Stimulated activated CD8-positive, alpha-beta memory T cell treated with anti-CD3 and anti-CD28 coated beads, Interleukin-15, amount 100 ng/mL, for 1 hour (primary cell): ENCODE data around the gene KCNE1.
"Not testable (repeated sequence)": the region's sequence is repeated elsewhere in the genome, so short reads cannot be mapped to it uniquely, and the experiment has no call there.

ENCODE experiments used
- DNase-seq: peaks from one replicate; pipeline ENCODE4 v3.0.0-alpha.2; 2020; ENCODE audit warnings: low read depth

Gene KCNE1

DNA sequence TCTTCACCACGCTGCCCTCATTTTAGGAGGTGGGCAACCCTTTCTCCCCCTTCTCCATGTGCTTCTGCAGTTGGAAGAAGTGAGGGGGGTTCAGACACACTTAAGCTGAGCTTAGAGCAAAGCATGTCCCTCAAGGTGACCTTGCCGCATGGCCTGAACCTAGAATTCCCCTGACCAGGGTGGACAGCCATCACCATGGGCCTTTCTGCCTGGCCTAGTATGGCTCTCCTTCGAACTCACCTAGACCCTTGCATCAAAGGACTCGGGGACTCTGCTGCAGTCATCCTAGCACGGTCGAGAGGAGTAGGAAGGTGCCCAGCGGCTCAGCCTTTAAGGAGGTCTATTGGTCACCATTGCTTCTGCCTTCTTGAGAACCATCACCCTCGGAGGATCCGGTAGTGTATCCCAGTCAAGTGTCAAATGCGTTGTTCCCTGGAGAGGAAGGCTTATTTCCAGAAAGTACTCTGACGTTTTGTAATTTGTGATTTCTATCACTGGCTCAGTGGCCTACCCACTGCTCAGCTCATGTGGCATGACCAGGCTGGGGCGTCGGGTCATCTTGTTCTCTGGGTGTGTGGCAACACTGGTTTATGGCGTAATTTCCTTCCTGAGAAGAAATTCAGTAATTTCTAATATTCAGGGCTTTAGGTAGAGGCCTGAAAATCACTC is at the start of gene KCNE1:
Gene KCNE1 (minus strand): TSS at position 424 of the 669 bp plus-strand sequence. CDS start 62,576 bp downstream, outside the sequence.
- no peak for DNase-seq

DNA sequence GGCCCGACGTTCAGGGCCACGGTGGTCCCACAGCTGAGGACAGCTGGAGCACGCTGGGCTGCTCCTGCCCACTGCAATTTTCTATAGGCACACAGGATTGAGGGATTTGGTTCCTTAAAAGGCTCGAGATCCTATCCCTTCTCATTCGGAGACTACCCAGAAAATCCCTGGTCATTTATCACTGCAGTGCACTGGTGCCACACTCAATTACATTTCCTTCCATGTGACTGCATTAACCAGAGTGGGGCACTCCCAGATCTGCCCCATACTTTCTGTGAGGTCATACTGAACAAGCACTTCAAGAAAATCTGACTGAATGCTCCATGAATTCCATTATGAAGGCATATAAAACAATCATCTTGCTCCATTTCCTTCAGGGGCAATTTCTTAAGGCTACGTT is 49.8 kb upstream of the KCNE1 start:
- no peak for DNase-seq

DNA sequence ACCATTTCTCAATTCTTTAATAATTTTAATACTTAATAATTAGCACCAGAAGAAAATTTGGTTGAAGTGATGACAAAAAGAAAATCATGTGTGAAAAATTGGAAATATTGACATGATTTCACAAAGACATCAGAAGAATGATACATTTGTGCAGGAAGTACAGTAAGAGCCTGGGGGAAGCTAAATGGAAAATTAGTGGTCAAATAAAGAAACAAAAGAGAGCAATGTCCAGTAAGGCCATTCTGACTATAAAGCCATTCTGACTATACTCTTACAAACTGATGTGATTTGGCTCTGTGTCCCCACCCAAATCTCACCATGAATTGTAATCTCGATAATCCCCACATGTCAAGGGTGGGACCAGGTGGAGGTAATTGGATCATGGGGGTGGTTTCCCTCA is 48.6 kb upstream of the KCNE1 start:
- no peak for DNase-seq

GRCh38 chr21:34560021-34560420 is 48.0 kb upstream of the KCNE1 start:
- DNase-seq: no peak

GRCh38 chr21:34559089-34559631 is 47.1 kb upstream of the KCNE1 start:
- DNase-seq: no peak

DNA sequence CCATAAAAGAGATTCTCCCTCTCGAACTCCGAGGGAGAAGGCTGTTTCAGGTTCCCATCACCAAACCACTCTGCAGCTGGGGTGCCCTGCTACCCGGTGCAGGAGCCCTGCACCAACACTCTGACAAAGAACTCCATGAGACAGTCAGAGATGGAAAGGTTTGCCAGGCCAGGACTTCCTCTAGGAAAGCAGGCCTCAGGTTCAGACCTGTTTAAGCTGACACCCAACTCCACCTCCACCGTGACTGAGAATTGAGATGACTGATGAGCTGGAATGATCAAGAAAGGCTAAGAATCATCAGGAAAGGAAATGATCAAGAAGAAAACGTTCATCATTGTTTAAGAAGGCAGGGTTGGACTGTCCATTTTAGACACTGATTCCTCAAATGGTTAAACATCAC is 46.2 kb upstream of the KCNE1 start:
- DNase-seq: no peak

GRCh38 chr21:34557261-34557660 is 45.3 kb upstream of the KCNE1 start:
- no peak for DNase-seq

GRCh38 chr21:34554670-34555069 is 42.7 kb upstream of the KCNE1 start:
- not testable (repeated sequence) for DNase-seq

DNA sequence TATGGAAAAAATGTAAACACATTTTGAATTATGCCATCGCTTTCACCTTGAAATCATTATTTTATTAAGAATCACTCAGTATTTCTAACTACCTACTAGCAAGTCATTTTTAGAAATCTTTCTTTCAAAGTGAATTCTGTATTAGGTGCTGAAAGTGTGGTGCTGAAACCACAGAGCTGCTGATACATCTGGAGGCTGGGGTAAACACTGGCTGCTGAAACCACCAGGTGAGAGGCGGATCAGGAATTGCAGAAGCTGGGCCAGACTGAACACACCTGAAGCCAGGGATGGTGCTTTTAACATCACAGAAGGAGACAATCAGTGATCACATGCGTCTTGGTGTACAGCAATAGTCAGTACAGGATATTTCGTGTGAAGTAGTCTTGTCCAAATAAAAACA is 42.2 kb upstream of the KCNE1 start:
- DNase-seq: no peak

- no peak for DNase-seq
Observed at GRCh38 chr21:34553151-34553952, 41.3 kb upstream of the KCNE1 start.

- DNase-seq: no peak
Observed at GRCh38 chr21:34552360-34553098, 40.5 kb upstream of the KCNE1 start.

DNA sequence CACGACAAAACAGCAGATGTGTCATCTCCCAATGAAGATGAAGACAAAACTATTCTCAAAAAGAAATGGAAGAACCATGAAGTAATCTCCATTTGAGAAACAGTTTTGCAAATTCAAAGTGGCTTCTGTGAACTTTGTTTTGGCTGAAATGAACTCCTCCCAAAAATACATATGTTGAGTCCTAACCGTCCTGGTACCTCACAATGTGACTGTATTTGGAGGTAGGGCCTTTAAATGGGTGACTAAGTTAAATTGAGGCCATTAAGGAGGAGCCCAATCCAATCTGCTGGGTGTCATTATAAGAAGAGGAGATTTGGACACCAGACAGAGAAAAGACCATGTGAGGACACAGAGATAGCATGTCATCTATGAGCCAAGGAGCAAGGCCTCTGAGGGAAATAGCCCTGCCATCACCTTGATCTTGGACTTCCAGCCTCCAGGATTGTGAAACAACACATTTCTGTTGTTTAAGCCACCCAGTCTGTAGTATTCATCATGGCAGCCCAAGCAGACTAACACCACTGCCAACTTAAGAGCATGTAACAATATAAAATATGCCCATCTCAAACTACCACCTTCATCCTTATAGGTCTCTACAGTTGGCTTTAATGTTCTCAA is 38.3 kb upstream of the KCNE1 start:
- no peak for DNase-seq

GRCh38 chr21:34548781-34549376 is 36.9 kb upstream of the KCNE1 start:
- no peak for DNase-seq

DNA sequence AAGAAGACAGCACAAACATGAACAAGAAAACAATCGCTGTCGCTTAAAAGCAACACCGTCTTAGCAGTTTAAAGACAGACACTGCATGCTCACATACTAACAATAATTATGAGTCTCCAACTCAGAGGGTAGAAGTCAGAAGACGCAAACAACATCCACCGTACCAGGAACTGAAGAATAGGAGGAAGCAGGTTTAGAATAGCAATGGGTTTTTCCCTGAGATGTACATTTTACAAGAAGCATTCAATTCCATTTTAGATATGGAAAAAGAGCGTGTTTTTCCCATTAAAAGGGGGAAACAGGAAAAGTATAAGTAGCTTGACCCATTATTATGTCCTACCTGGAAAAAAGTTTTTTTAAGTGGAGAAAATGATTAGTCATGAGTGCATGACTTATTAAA is 34.5 kb upstream of the KCNE1 start:
- no peak for DNase-seq

GRCh38 chr21:34545079-34545884 is 33.3 kb upstream of the KCNE1 start:
- DNase-seq: no peak

GRCh38 chr21:34544032-34544496 is 32.1 kb upstream of the KCNE1 start:
- DNase-seq: no peak

DNA sequence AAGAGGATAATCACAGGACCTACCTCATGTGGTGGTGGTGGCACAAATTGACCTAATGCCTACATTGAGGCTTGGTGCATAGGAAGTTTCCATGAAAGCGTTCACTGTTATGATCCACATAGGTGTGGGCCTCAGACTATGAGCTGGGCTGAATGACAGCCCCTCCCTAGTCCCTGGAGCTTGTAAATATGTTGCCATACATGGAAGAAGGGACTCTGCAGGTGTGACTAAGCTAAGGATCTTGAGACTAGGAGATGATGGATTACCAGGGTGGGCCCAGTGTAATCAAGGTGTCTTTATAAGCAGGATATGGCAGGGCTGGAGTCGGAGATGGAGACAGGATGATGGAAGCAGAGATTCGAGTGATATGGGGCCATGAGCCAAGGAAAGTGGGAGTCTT is 31.0 kb upstream of the KCNE1 start:
- no peak for DNase-seq

GRCh38 chr21:34540206-34540605 is 28.2 kb upstream of the KCNE1 start:
- DNase-seq: no peak

GRCh38 chr21:34537838-34538237 is 25.8 kb upstream of the KCNE1 start:
- no peak for DNase-seq

DNA sequence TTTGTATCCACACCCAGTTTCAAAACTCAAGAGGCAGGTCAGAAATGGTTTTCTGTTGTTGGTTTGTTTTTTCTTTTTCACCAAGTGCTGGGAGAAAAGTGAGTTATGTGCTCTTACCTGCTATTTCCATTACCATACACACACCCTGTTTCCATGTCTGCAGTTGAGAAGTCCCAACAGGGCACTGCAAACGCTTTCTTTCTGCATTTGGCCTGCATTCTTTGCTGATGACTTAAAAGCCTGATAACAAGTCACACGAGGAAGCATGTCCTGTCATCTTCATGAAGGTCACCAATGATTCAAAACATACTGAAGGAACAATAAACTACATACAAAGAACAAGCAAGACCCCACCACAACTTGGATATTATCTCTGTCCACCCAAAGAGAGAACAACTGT is 24.8 kb upstream of the KCNE1 start:
- DNase-seq: no peak

DNA sequence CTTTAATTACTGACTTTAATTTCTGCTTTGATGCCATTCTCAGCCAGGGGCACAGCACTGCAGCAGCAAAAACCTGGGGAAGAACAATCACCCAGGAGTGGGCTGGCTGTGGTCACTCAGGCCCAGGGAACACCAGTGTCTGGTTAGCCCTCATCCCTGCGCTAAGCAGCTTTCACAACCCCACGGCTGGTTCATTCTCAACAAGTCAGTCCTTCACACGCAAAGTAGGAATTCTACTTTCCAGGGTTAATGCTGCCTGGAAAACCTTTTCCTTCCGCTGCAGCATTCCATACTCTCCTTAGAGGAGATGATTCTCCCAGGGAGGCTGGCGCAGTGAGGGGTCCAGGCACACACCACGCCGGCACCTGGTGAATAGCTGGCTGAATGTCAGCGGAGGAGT is 24.3 kb upstream of the KCNE1 start:
- DNase-seq: no peak
